ENCODE measurements around the gene INPP4B. TPM values are rescaled to one million over a fixed set of nuclear protein-coding genes. Genes with fewer than 3 reads are reported as not detected.

The INPP4B gene
- total RNA-seq, 1 donor from 2014 or later, result 4.9 TPM

GRCh38 chr4:142021761-142022160 lies 824.3 kb downstream of the INPP4B start:
- H3K36me3 Mint-ChIP-seq (ENCODE audit: low read depth, unreplicated experiment), result no peaks in the 10 kb centered on the region
- H3K4me3 Mint-ChIP-seq (ENCODE audit: unreplicated experiment), result no peak overlapping the region
- H3K4me1 Mint-ChIP-seq (ENCODE audit: unreplicated experiment), result no peaks in the 10 kb centered on the region
- H3K27me3 Mint-ChIP-seq (ENCODE audit: unreplicated experiment), result peaks cover 3% of the 10 kb centered on the region
- TF ChIP-seq CTCF (IDR thresholded peaks at IDR 0.05; ENCODE audit: unreplicated experiment), result no peak
- no peaks in the 10 kb centered on the region for H3K9me3 Mint-ChIP-seq (ENCODE audit: unreplicated experiment)
- no peak for DNase-seq (ENCODE audit: low spot score)
- H3K27ac Mint-ChIP-seq (ENCODE audit: unreplicated experiment), result no peak overlapping the region

- no peak for DNase-seq (ENCODE audit: low spot score)
- no peak overlapping the region for H3K27ac Mint-ChIP-seq (ENCODE audit: unreplicated experiment)
Observed at GRCh38 chr4:142021181-142021580, 824.9 kb downstream of the INPP4B start.

GRCh38 chr4:142016031-142016430 lies 830.1 kb downstream of the INPP4B start:
- Mint-ChIP-seq H3K27ac (ENCODE audit: unreplicated experiment) (no peak overlapping the region), H3K9me3 (ENCODE audit: unreplicated experiment) (no peaks in the 10 kb centered on the region), H3K27me3 (ENCODE audit: unreplicated experiment) (peaks cover 6% of the 10 kb centered on the region), H3K36me3 (ENCODE audit: low read depth, unreplicated experiment) (no peaks in the 10 kb centered on the region), H3K4me1 (ENCODE audit: unreplicated experiment) (peaks cover 11% of the 10 kb centered on the region), H3K4me3 (ENCODE audit: unreplicated experiment) (no peak overlapping the region)
- TF ChIP-seq CTCF (IDR thresholded peaks at IDR 0.05; ENCODE audit: unreplicated experiment), result no peak
- DNase-seq (ENCODE audit: low spot score), result no peak

More at GRCh38 chr4:142021181-142021580, 824.9 kb downstream of the INPP4B start:
- H3K36me3 Mint-ChIP-seq (ENCODE audit: low read depth, unreplicated experiment), result no peaks in the 10 kb centered on the region
- no peaks in the 10 kb centered on the region for H3K4me1 Mint-ChIP-seq (ENCODE audit: unreplicated experiment)
- H3K9me3 Mint-ChIP-seq (ENCODE audit: unreplicated experiment), result no peaks in the 10 kb centered on the region
- TF ChIP-seq CTCF (IDR thresholded peaks at IDR 0.05; ENCODE audit: unreplicated experiment), result no peak
- no peak overlapping the region for H3K4me3 Mint-ChIP-seq (ENCODE audit: unreplicated experiment)
- peaks cover 3% of the 10 kb centered on the region for H3K27me3 Mint-ChIP-seq (ENCODE audit: unreplicated experiment)

GRCh38 chr4:142009751-142010150 lies 836.4 kb downstream of the INPP4B start:
- TF ChIP-seq CTCF (IDR thresholded peaks at IDR 0.05; ENCODE audit: unreplicated experiment), result no peak
- no peak for DNase-seq (ENCODE audit: low spot score)
- Mint-ChIP-seq H3K27ac (ENCODE audit: unreplicated experiment) (no peak overlapping the region), H3K9me3 (ENCODE audit: unreplicated experiment) (no peaks in the 10 kb centered on the region), H3K4me3 (ENCODE audit: unreplicated experiment) (no peak overlapping the region), H3K27me3 (ENCODE audit: unreplicated experiment) (no peaks in the 10 kb centered on the region), H3K36me3 (ENCODE audit: low read depth, unreplicated experiment) (no peaks in the 10 kb centered on the region), H3K4me1 (ENCODE audit: unreplicated experiment) (peaks cover 11% of the 10 kb centered on the region)

- Mint-ChIP-seq H3K4me3 (ENCODE audit: unreplicated experiment) (no peak overlapping the region), H3K9me3 (ENCODE audit: unreplicated experiment) (no peaks in the 10 kb centered on the region)
- no peak for TF ChIP-seq CTCF (IDR thresholded peaks at IDR 0.05; ENCODE audit: unreplicated experiment)
Observed at GRCh38 chr4:142005519-142005918, 840.6 kb downstream of the INPP4B start.

More at GRCh38 chr4:142005519-142005918, 840.6 kb downstream of the INPP4B start:
- no peaks in the 10 kb centered on the region for H3K36me3 Mint-ChIP-seq (ENCODE audit: low read depth, unreplicated experiment)
- no peaks in the 10 kb centered on the region for H3K27me3 Mint-ChIP-seq (ENCODE audit: unreplicated experiment)
- H3K27ac Mint-ChIP-seq (ENCODE audit: unreplicated experiment), result no peak overlapping the region
- no peak for DNase-seq (ENCODE audit: low spot score)
- no peaks in the 10 kb centered on the region for H3K4me1 Mint-ChIP-seq (ENCODE audit: unreplicated experiment)

Measured in endothelial cell (in vitro differentiated cells).